A549 (cell line): ENCODE data around the gene HARBI1. TPM values are rescaled to one million over a fixed set of nuclear protein-coding genes. Genes with fewer than 3 reads are reported as not detected.

ENCODE experiments used
- ATAC-seq, 2 experiments: fragments of 200-7000 bp in 1 of 2; fragments of >200 bp in 1 of 2; cut with Nextera tagmentation in 1 of 2; cut with Tn5 transposase in 1 of 2; 3 replicates each; pipeline versions ENCODE4 v1.8.0 to v1.9.1; 2018 to 2020; ENCODE audit warnings: mild to moderate bottlenecking in 1 of 2, moderate library complexity in 1 of 2
- CTCF ChIA-PET: fragments of 300-600 bp; sonication (Branson Sonifier 250); formaldehyde crosslinking; extraction: SDS; loops from one replicate; lab custom pipeline; 2021; ENCODE audit warnings: antibody characterized with exemption, inconsistent platforms; lab: Yijun Ruan, JAX
- POLR2A ChIA-PET: fragments of 350-600 bp; formaldehyde crosslinking; extraction: SDS; loops from one replicate; lab custom pipeline; 2021; ENCODE audit warnings: antibody characterized with exemption, inconsistent platforms; lab: Yijun Ruan, JAX
- DNase-seq, 2 experiments: peaks; one replicate each; pipeline versions ENCODE4 v3.0.0 to v3.0.0-alpha.2; 2011 to 2016; ENCODE audit warnings: low read depth in 1 of 2, low spot score in 1 of 2
- FAIRE-seq: peaks from 2 replicates; lab custom pipeline; 2011; peaks lifted over from hg19 to GRCh38; lab: Jason Lieb, UNC
- H3K27ac ChIP-seq, 2 experiments: fragments of >200 bp; sonication (Bioruptor Twin); formaldehyde crosslinking; 3 replicates each; pipeline ENCODE4 v1.5.1; 2016 to 2017
- H3K4me1 ChIP-seq: fragments of >200 bp; sonication (Bioruptor Twin); formaldehyde crosslinking; 3 replicates; pipeline ENCODE4 v1.6.1; 2016
- H3K4me2 ChIP-seq: fragments of >200 bp; sonication (Bioruptor Twin); formaldehyde crosslinking; 3 replicates; pipeline ENCODE4 v1.6.1; 2016
- H3K4me3 ChIP-seq: fragments of >200 bp; sonication (Bioruptor Twin); formaldehyde crosslinking; 3 replicates; pipeline ENCODE4 v1.5.1; 2016
- H3K9me3 ChIP-seq: fragments of >200 bp; sonication (Bioruptor Twin); formaldehyde crosslinking; 3 replicates; pipeline ENCODE4 v1.6.1; 2016
- CBX8 ChIP-seq: fragments of 200-600 bp; sonication (generic); IDR thresholded peaks from 2 replicates; pipeline ENCODE4 v1.6.1; 2016
- CHD4 ChIP-seq: fragments of 200-600 bp; sonication (generic); IDR thresholded peaks from 2 replicates; pipeline ENCODE4 v1.6.1; 2016; ENCODE audit warnings: antibody characterized with exemption, mild to moderate bottlenecking, borderline replicate concordance
- CTCF ChIP-seq: fragments of >200 bp; sonication (Bioruptor Twin); formaldehyde crosslinking; IDR thresholded peaks from 3 replicates; pipeline ENCODE4 v1.5.1; 2016
- EHF ChIP-seq: fragments of 250-450 bp; sonication (Bioruptor Pico); IDR thresholded peaks from 2 replicates; pipeline ENCODE4 v1.5.0; 2020; ENCODE audit warnings: mild to moderate bottlenecking
- EHMT2 ChIP-seq: fragments of 200-600 bp; sonication (generic); IDR thresholded peaks from 2 replicates; pipeline ENCODE4 v1.6.1; 2016; ENCODE audit warnings: antibody characterized with exemption, low read depth, mild to moderate bottlenecking, moderate library complexity
- ESRRA ChIP-seq: fragments of 150-350 bp; IDR thresholded peaks from 2 replicates; pipeline ENCODE4 v1.6.1; 2014; ENCODE audit warnings: mild to moderate bottlenecking, low read length, borderline replicate concordance
- FOSB ChIP-seq: fragments of 250-450 bp; sonication (Bioruptor Pico); IDR thresholded peaks from 2 replicates; pipeline ENCODE4 v1.5.0; 2020; ENCODE audit warnings: mild to moderate bottlenecking, moderate library complexity
- HEYL ChIP-seq: fragments of 250-450 bp; sonication (Bioruptor Pico); IDR thresholded peaks from 2 replicates; pipeline ENCODE4 v1.8.0; 2021; ENCODE audit warnings: mild to moderate bottlenecking, moderate library complexity
- HOXB13 ChIP-seq: fragments of 250-450 bp; sonication (Bioruptor Pico); IDR thresholded peaks from 2 replicates; pipeline ENCODE4 v1.5.0; 2020; ENCODE audit warnings: low read depth, mild to moderate bottlenecking, moderate library complexity
- HOXB5 ChIP-seq: fragments of 250-450 bp; sonication (Bioruptor Pico); IDR thresholded peaks from 2 replicates; pipeline ENCODE4 v1.5.0; 2020; ENCODE audit warnings: mild to moderate bottlenecking, moderate library complexity
- KDM1A ChIP-seq: fragments of 200-600 bp; sonication (generic); IDR thresholded peaks from 2 replicates; pipeline ENCODE4 v1.6.1; 2016; ENCODE audit warnings: low read depth, mild to moderate bottlenecking
- KDM5A ChIP-seq: fragments of 200-600 bp; sonication (generic); IDR thresholded peaks from 2 replicates; pipeline ENCODE4 v1.6.1; 2016; ENCODE audit warnings: antibody characterized with exemption, mild to moderate bottlenecking
- MAFK ChIP-seq: fragments of 450-650 bp; IDR thresholded peaks from 2 replicates; pipeline ENCODE4 v1.6.1; 2014; ENCODE audit not compliant: partially characterized antibody
- MAX ChIP-seq: IDR thresholded peaks from 2 replicates; pipeline ENCODE4 v1.6.1; 2012
- MAZ ChIP-seq: fragments of 150-350 bp; IDR thresholded peaks from 2 replicates; pipeline ENCODE4 v1.6.1; 2014; ENCODE audit warnings: antibody characterized with exemption, low read depth, low read length, borderline replicate concordance
- NR3C1 ChIP-seq: fragments of >200 bp; sonication (Bioruptor Twin); formaldehyde crosslinking; IDR thresholded peaks from 3 replicates; pipeline ENCODE4 v1.6.1; 2017
- PBX3 ChIP-seq: IDR thresholded peaks from 2 replicates; pipeline ENCODE4 v1.6.1; 2012
- POLR2A ChIP-seq: IDR thresholded peaks from 2 replicates; pipeline ENCODE4 v1.6.1; 2012; ENCODE audit warnings: mild to moderate bottlenecking, low read length
- RAD21 ChIP-seq, 2 experiments: fragments of >200 bp in 1 of 2; sonication (Bioruptor Twin) in 1 of 2; formaldehyde crosslinking in 1 of 2; IDR thresholded peaks in 1 of 2; conservative IDR thresholded peaks in 1 of 2; 2 replicates in 1 of 2; 3 replicates in 1 of 2; pipeline ENCODE4 v1.6.1; 2012 to 2018; ENCODE audit warnings: inconsistent platforms in 1 of 2
- REST ChIP-seq: fragments of 200-600 bp; sonication (generic); IDR thresholded peaks from 2 replicates; pipeline ENCODE4 v1.6.1; 2016; ENCODE audit warnings: antibody characterized with exemption, mild to moderate bottlenecking, moderate library complexity
- SREBF2 ChIP-seq: fragments of 450-650 bp; IDR thresholded peaks from 2 replicates; pipeline ENCODE4 v1.6.1; 2014; ENCODE audit warnings: mild to moderate bottlenecking, moderate library complexity
- USF2 ChIP-seq: fragments of 450-650 bp; IDR thresholded peaks from 2 replicates; pipeline ENCODE4 v1.6.1; 2014; ENCODE audit warnings: antibody characterized with exemption
- ZSCAN20 ChIP-seq: fragments of 250-450 bp; sonication (Bioruptor Pico); IDR thresholded peaks from 2 replicates; pipeline ENCODE4 v1.8.0; 2022; ENCODE audit warnings: mild to moderate bottlenecking, moderate library complexity
- polyA plus RNA-seq, 4 experiments: library from polyadenylated mRNA; depleted of rRNA in 3 of 4; stranded (reverse); fragments of >200 nt; fragmentation: RNase III in 1 of 4; extraction: RNeasy Plus Mini Kit Qiagen cat#74134 plus additional on column Dnase treatment in 1 of 4; gene quantifications; 2 replicates in 3 of 4; 3 replicates in 1 of 4; pipeline ENCODE4 v1.2.3, GENCODE V29; 2011 to 2017
- TF ChIP-seq, protein P1 (sequence below): fragments of >200 bp; sonication (Bioruptor Twin); formaldehyde crosslinking; IDR thresholded peaks from 2 replicates; pipeline ENCODE4 v1.6.1; 2016
- TF ChIP-seq, protein P2 (sequence below): fragments of 150-350 bp; IDR thresholded peaks from 2 replicates; pipeline ENCODE4 v1.6.1; 2014; ENCODE audit warnings: low read depth, mild to moderate bottlenecking, low read length

HARBI1 gene
- polyA plus RNA-seq, 2 of the 4 experiments (the other 2 are of a cell fraction) = 5.6 to 5.7 TPM

GRCh38 chr11:46662366-46662765 lies 45.3 kb upstream of the HARBI1 start:
- Histone ChIP-seq H3K4me1 (0 out of 3 replicates have a peak, but pooled peaks cover 3% of the 10 kb centered on the region), H3K9me3 (no peaks in the 10 kb centered on the region), H3K4me3 (no peak overlapping the region), H3K27ac (no peak overlapping the region), H3K4me2 (no peak overlapping the region)
- TF ChIP-seq CTCF (no peak), HOXB13 (no peak), CBX8 (no peak), KDM1A (no peak), SREBF2 (no peak)
- TF ChIP-seq, protein P1, sequence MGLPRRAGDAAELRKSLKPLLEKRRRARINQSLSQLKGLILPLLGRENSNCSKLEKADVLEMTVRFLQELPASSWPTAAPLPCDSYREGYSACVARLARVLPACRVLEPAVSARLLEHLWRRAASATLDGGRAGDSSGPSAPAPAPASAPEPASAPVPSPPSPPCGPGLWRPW = no peak
- TF ChIP-seq, protein P2, sequence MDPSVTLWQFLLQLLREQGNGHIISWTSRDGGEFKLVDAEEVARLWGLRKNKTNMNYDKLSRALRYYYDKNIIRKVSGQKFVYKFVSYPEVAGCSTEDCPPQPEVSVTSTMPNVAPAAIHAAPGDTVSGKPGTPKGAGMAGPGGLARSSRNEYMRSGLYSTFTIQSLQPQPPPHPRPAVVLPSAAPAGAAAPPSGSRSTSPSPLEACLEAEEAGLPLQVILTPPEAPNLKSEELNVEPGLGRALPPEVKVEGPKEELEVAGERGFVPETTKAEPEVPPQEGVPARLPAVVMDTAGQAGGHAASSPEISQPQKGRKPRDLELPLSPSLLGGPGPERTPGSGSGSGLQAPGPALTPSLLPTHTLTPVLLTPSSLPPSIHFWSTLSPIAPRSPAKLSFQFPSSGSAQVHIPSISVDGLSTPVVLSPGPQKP = no peak
- ATAC-seq (no peak), FAIRE-seq (no peak), DNase-seq (no peak)
- CTCF ChIA-PET = interaction anchor here (1.0 to 1.4 kb wide), 3 partner anchors 147 to 315 kb away, joined by 3 to 4 read pairs (median 3); partner anchors contain the start of gene DGKZ
- POLR2A ChIA-PET = interaction anchor here (0.6 kb wide), 1 partner anchor 552 kb away, joined by 3 read pairs; the partner anchor contains the start of gene DDB2

GRCh38 chr11:46661836-46662235 lies 44.8 kb upstream of the HARBI1 start:
- TF ChIP-seq RAD21 (conservative IDR thresholded peaks at IDR 0.05 in 1 of 2, IDR thresholded peaks at IDR 0.05 in 1 of 2) (no peak), FOSB (CRISPR knock-in tag) (no peak), PBX3 (no peak), MAFK (no peak), NR3C1 (no peak), HOXB5 (CRISPR knock-in tag) (no peak), ZSCAN20 (CRISPR knock-in tag) (no peak), CHD4 (no peak), ESRRA (no peak), HEYL (CRISPR knock-in tag) (no peak), CTCF (no peak), USF2 (no peak), EHF (CRISPR knock-in tag) (no peak), MAX (no peak), MAZ (no peak), KDM5A (no peak), REST (no peak), EHMT2 (no peak), POLR2A (no peak)
- TF ChIP-seq, protein P1 = no peak
- no peak for FAIRE-seq
- no peak for ATAC-seq
- Histone ChIP-seq H3K4me2 (no peak overlapping the region), H3K4me1 (0 out of 3 replicates have a peak, but pooled peaks cover 3% of the 10 kb centered on the region), H3K27ac (no peak overlapping the region), H3K4me3 (no peak overlapping the region), H3K9me3 (no peaks in the 10 kb centered on the region)
- ChIA-PET POLR2A (interaction anchor here (0.6 kb wide), 1 partner anchor 553 kb away, joined by 3 read pairs; the partner anchor contains the start of gene DDB2), CTCF (interaction anchor here (1.2 to 1.4 kb wide), 2 partner anchors 147 to 273 kb away, joined by 3 to 4 read pairs; no protein-coding TSS in a partner anchor)
- DNase-seq = no peak
